Right atrium auricular region (tissue), 2 donors: ENCODE results near the gene MEGF8. TPM values are rescaled to one million over a fixed set of nuclear protein-coding genes. Genes with fewer than 3 reads are reported as not detected.

Experiments
- DNase-seq: peaks from one replicate; pipeline ENCODE4 v3.0.0-alpha.2; 2019; ENCODE audit warnings: low spot score
- H3K27ac ChIP-seq, 2 donors: fragments of 200-600 bp; sonication (generic); 1 replicate in 1 of 2; 2 replicates in 1 of 2; pipeline ENCODE4 v1.5.1; 2016 to 2019
- H3K27me3 ChIP-seq, 2 donors: fragments of 200-600 bp; sonication (generic); one replicate each; pipeline versions ENCODE4 v1.5.1 to v1.6.0; 2017 to 2019
- H3K36me3 ChIP-seq: fragments of 200-600 bp; sonication (generic); one replicate; pipeline ENCODE4 v1.5.1; 2016
- H3K4me1 ChIP-seq, 2 donors: fragments of 200-600 bp; sonication (generic); one replicate each; pipeline versions ENCODE4 v1.5.1 to v1.6.0; 2017 to 2019
- H3K4me3 ChIP-seq, 2 donors: fragments of 200-600 bp; sonication (generic); 1 replicate in 1 of 2; 2 replicates in 1 of 2; pipeline ENCODE4 v1.5.1; 2017 to 2019; ENCODE audit warnings: mild to moderate bottlenecking in 1 of 2, moderate library complexity in 1 of 2
- H3K9me3 ChIP-seq, 2 donors: fragments of 200-600 bp; sonication (generic); one replicate each; pipeline ENCODE4 v1.5.1; 2019
- CTCF ChIP-seq, 2 donors: fragments of 200-600 bp; sonication (generic); IDR thresholded peaks; one replicate each; pipeline ENCODE4 v1.5.1; 2019; ENCODE audit warnings: antibody characterized with exemption in 2 of 2
- total RNA-seq, 2 donors: library from RNA; depleted of rRNA; stranded (reverse); fragments of >200 nt; gene quantifications; one replicate each; pipeline ENCODE4 v1.1.0, GENCODE V29; 2016

Gene MEGF8
- total RNA-seq, 2 donors from 2014 or later: 24.3 to 31.2 TPM

GRCh38 chr19:42352301-42353259 lies 27.1 kb downstream of the MEGF8 start:
- Histone ChIP-seq H3K4me3 (no peak overlapping the region), H3K4me1 (no peaks in the 10 kb centered on the region), H3K36me3 (peaks cover 37% of the 10 kb centered on the region), H3K9me3 (no peaks in the 10 kb centered on the region), H3K27ac (no peak overlapping the region), H3K27me3 (no peaks in the 10 kb centered on the region)
- DNase-seq: no peak
- no peak for TF ChIP-seq CTCF (IDR thresholded peaks at IDR 0.05)

GRCh38 chr19:42353341-42354015 lies 28.0 kb downstream of the MEGF8 start:
- no peak overlapping the region for H3K27ac ChIP-seq
- no peaks in the 10 kb centered on the region for H3K4me1 ChIP-seq
- H3K27me3 ChIP-seq: no peaks in the 10 kb centered on the region
- no peaks in the 10 kb centered on the region for H3K9me3 ChIP-seq
- H3K36me3 ChIP-seq: peaks cover 40% of the 10 kb centered on the region
- no peak overlapping the region for H3K4me3 ChIP-seq
- TF ChIP-seq CTCF (IDR thresholded peaks at IDR 0.05): no peak
- DNase-seq: no peak

GRCh38 chr19:42355896-42356295 lies 30.5 kb downstream of the MEGF8 start:
- no peak for TF ChIP-seq CTCF (IDR thresholded peaks at IDR 0.05)
- no peaks in the 10 kb centered on the region for H3K4me1 ChIP-seq
- DNase-seq: no peak
- H3K36me3 ChIP-seq: peaks cover 51% of the 10 kb centered on the region
- H3K9me3 ChIP-seq: no peaks in the 10 kb centered on the region
- no peak overlapping the region for H3K27ac ChIP-seq
- no peaks in the 10 kb centered on the region for H3K27me3 ChIP-seq
- H3K4me3 ChIP-seq: no peak overlapping the region

GRCh38 chr19:42356686-42357085 lies 31.3 kb downstream of the MEGF8 start:
- Histone ChIP-seq H3K36me3 (peaks cover 46% of the 10 kb centered on the region), H3K27ac (no peak overlapping the region), H3K9me3 (no peaks in the 10 kb centered on the region), H3K4me1 (no peaks in the 10 kb centered on the region), H3K4me3 (no peak overlapping the region), H3K27me3 (no peaks in the 10 kb centered on the region)
- no peak for DNase-seq
- no peak for TF ChIP-seq CTCF (IDR thresholded peaks at IDR 0.05)

GRCh38 chr19:42357290-42357689 lies 31.9 kb downstream of the MEGF8 start:
- H3K4me3 ChIP-seq: no peak overlapping the region
- no peaks in the 10 kb centered on the region for H3K27me3 ChIP-seq
- peaks cover 50% of the 10 kb centered on the region for H3K36me3 ChIP-seq
- H3K27ac ChIP-seq: no peak overlapping the region
- TF ChIP-seq CTCF (IDR thresholded peaks at IDR 0.05): no peak
- H3K9me3 ChIP-seq: no peaks in the 10 kb centered on the region
- no peak for DNase-seq
- no peaks in the 10 kb centered on the region for H3K4me1 ChIP-seq
